22Rv1 (cell line): ENCODE data around the gene TCF7L2.

Experiments
- H3K27ac ChIP-seq: fragments of 450-650 bp; 2 replicates; pipeline ENCODE4 v1.5.1; 2017
- ZFX ChIP-seq: fragments of 450-650 bp; IDR thresholded peaks from 2 replicates; pipeline ENCODE4 v1.6.1; 2017; ENCODE audit warnings: antibody characterized with exemption, borderline replicate concordance
- TF ChIP-seq, protein P1 (sequence below): fragments of 450-650 bp; IDR thresholded peaks from 2 replicates; pipeline ENCODE4 v1.5.1; 2017; ENCODE audit warnings: mild to moderate bottlenecking

The TCF7L2 gene

DNA sequence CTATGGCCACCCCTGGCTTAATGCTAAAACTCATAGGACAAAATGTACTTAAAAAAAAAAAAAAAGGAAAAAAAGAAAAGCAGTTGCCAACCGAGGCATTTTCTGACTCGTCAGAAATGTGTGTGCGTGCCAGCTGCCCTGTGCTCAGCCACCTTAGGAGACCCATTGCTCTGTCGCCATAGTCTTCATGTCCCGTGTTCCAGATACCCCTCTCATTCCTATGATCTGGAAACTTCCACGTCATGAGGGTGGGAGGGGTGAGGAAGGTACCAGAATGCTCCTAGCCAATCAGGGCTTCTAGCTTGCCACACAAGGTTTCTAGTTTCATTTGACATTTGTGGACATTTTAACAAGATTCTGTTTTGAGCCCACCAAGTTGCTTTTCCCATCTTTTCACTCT, 212.9 kb downstream of the TCF7L2 start:
- TF ChIP-seq, protein P1, sequence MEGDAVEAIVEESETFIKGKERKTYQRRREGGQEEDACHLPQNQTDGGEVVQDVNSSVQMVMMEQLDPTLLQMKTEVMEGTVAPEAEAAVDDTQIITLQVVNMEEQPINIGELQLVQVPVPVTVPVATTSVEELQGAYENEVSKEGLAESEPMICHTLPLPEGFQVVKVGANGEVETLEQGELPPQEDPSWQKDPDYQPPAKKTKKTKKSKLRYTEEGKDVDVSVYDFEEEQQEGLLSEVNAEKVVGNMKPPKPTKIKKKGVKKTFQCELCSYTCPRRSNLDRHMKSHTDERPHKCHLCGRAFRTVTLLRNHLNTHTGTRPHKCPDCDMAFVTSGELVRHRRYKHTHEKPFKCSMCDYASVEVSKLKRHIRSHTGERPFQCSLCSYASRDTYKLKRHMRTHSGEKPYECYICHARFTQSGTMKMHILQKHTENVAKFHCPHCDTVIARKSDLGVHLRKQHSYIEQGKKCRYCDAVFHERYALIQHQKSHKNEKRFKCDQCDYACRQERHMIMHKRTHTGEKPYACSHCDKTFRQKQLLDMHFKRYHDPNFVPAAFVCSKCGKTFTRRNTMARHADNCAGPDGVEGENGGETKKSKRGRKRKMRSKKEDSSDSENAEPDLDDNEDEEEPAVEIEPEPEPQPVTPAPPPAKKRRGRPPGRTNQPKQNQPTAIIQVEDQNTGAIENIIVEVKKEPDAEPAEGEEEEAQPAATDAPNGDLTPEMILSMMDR, result no peak
- TF ChIP-seq ZFX, result no peak
- H3K27ac ChIP-seq, result no peak overlapping the region

DNA sequence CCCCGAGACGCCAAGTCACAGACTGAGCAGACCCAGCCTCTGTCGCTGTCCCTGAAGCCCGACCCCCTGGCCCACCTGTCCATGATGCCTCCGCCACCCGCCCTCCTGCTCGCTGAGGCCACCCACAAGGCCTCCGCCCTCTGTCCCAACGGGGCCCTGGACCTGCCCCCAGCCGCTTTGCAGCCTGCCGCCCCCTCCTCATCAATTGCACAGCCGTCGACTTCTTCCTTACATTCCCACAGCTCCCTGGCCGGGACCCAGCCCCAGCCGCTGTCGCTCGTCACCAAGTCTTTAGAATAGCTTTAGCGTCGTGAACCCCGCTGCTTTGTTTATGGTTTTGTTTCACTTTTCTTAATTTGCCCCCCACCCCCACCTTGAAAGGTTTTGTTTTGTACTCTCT, 215.6 kb downstream of the TCF7L2 start:
- H3K27ac ChIP-seq, result no peak overlapping the region
- TF ChIP-seq, protein P1, result no peak
- TF ChIP-seq ZFX, result no peak

DNA sequence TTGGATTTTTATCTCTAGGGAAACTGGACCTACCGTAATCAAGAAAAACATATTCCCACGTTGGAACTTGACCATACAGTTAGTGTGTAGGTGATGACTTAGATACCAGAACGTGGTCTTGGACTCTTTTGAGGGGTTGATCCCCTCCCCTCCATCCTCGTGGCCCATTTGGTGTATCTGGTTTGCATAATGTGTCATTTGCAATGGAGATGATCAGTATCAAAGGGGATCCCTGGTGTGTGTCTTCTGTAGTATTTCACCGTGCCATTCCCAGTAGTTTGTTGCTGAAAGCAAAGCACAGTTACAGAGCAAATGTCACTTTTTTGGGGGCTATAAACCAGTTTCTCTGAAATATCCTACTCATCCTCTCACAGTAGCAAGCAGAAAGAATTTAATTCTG, 217.7 kb downstream of the TCF7L2 start:
- no peak overlapping the region for H3K27ac ChIP-seq
- TF ChIP-seq ZFX, result no peak
- TF ChIP-seq, protein P1, result no peak

DNA sequence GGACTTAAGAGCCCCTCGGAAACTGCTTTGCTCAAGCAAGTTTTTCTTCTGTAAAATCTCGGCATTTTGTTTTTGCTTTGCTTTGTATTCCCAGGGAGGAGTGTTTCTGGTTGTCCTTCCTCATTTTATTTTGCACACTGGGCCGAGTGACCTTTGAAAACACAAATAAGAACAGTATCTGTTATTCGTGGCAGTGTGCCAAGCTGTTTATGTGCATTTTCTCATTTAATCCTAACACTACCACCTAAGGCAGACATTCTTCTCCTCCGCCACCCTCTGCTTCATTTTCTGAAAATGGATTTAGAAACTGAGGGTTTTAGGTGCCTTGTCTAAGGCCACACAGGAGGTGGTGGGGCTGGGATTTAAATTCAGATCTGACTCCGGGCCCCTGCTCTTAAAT, 218.5 kb downstream of the TCF7L2 start:
- H3K27ac ChIP-seq, result no peak overlapping the region
- no peak for TF ChIP-seq ZFX
- TF ChIP-seq, protein P1, result no peak

DNA sequence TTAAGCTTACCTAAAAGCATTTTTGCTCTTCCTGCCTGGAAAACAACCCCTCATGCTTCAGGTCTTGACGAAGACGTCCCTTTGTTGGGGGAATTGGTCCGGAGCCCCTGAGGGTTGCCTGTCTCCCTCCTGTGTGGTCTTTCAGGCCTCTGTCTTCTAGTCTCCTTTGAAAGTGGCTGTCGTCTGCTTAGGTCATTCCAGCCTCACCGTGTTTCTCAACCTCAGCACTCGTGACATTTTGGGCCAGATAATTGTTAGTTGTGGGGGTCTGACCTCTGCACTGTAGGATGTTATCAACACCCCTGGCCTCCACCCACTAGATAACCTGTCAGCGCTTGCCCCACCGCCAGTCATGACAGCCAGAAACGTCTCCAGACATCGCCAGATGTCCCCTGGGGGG, 219.1 kb downstream of the TCF7L2 start:
- H3K27ac ChIP-seq, result no peak overlapping the region
- no peak for TF ChIP-seq ZFX
- TF ChIP-seq, protein P1, result no peak

DNA sequence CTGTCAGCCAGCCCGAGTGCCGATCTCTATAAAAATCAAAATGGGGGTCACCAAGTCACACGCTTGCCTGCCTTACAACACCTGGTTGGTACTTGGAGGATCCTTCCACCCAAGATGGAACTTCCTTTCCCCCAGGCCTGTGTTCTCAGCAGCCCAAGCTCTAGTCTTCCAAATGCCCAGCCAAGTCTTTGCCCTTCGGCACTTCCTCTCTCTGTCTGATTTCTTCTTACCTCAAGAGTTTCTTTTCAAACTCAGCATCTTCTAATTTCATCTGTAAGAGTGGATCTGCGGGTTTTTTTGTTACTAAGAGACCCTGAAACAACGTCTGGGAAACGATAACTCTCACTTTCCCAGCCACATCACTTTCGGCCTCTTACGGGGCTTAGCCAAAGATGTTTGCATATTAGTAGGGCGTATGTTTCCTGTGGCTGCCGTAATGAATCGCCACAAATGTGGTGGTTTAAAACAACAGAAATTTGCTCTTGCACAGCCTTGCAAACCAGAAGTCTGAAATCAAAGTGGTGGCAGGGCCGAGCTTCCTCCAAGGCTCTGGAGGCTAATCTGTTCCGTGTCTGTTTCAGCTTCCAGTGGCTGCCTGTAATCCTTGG, 219.9 kb downstream of the TCF7L2 start:
- H3K27ac ChIP-seq, result no peak overlapping the region
- TF ChIP-seq ZFX, result no peak
- TF ChIP-seq, protein P1, result no peak

DNA sequence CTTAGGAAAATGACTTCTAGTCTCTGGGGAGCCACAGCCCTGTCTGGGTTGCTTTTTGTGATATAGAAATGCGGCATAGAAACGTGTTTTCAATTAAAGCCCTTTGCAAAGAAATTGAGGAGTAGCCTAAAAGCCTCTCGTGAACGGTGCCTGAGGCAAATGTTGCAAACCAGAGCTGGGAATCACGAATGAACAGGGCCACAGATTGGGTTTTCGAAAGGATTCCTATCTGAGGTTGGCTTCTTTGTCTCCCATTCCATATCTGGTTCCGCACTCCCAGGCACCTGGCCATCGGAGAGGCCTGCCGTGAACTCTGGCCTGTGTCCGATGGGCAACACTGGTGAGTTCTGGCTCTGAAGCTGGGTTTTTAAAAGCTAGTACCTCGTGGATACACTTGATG, 221.6 kb downstream of the TCF7L2 start:
- H3K27ac ChIP-seq, result no peak overlapping the region
- TF ChIP-seq, protein P1, result no peak
- TF ChIP-seq ZFX, result no peak
